Measurements from ENCODE around the gene TCFL5.

The TCFL5 gene

GRCh38 chr20:62834967-62835730, 26.5 kb downstream of the TCFL5 start:
- no peak for DNase-seq (ENCODE audit: low spot score)

GRCh38 chr20:62832951-62833391, 28.7 kb downstream of the TCFL5 start:
- DNase-seq (ENCODE audit: low spot score), result no peak

GRCh38 chr20:62832212-62832922, 29.3 kb downstream of the TCFL5 start:
- DNase-seq (ENCODE audit: low spot score), result no peak

DNA sequence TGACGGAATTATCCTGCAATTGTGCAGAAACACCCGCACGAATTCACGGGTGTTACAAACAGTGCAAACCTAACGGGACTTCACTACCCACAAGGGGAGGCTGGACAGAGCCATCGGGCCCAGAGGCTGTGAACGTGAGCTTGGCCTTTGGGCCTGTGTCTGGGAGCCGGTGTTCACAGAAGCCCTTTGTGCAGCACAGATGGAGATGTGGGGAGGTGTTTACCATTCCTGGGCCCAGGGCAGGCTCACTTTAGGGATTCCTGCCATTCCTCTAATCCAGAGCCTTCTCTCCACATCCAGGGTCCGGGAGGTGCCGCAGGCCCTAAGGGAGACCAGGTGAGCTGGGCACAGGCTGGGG, 29.8 kb downstream of the TCFL5 start:
- no peak for DNase-seq (ENCODE audit: low spot score)

DNA sequence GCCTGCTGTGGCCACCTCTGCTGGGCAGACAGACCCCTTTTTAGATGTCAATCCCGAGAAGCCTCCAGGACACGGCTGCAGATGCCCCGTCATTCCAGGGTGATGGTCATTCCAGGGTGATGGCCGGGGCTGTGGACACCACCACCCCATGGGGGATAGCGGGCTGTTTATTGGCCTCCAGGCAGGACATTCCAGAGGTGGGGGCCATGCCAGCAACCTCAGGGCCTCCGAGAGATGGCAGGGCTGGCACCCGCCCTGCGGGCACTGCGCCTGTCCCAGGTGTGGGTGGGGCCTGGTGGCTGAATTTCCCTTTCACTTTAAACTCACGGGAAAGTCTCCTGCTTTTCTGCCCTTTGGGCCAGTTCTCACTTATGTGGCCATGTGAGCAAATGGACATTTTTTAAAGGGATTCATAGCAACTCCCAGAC, 30.2 kb downstream of the TCFL5 start:
- no peak for DNase-seq (ENCODE audit: low spot score)

DNA sequence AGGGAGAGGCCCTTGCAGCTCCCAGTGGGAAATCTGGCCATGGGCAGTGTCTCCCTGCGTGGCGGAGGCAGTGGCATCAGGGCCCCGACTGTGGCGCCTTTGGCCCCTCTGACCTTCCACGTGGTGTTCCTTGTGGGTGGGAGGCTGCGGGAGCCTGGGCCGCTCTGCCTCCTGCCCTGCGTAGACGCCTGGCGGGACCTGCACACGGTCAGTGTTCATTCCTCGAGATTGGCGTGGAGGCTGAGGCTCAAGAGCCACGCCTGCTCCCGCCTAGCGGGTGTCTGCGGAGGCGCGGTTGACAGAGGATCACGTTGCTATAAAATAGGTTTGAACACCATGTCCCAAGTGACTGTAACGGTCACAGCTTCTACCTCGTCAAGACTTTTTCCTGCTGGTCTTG, 30.8 kb downstream of the TCFL5 start:
- DNase-seq (ENCODE audit: low spot score), result no peak

GRCh38 chr20:62830251-62830650, 31.4 kb downstream of the TCFL5 start:
- no peak for DNase-seq (ENCODE audit: low spot score)

- DNase-seq (ENCODE audit: low spot score), result no peak
Observed at GRCh38 chr20:62829231-62830230, 32.1 kb downstream of the TCFL5 start.

GRCh38 chr20:62828511-62829230, 33.0 kb downstream of the TCFL5 start:
- DNase-seq (ENCODE audit: low spot score), result no peak

GRCh38 chr20:62828051-62828450, 33.6 kb downstream of the TCFL5 start:
- DNase-seq (ENCODE audit: low spot score), result no peak

DNA sequence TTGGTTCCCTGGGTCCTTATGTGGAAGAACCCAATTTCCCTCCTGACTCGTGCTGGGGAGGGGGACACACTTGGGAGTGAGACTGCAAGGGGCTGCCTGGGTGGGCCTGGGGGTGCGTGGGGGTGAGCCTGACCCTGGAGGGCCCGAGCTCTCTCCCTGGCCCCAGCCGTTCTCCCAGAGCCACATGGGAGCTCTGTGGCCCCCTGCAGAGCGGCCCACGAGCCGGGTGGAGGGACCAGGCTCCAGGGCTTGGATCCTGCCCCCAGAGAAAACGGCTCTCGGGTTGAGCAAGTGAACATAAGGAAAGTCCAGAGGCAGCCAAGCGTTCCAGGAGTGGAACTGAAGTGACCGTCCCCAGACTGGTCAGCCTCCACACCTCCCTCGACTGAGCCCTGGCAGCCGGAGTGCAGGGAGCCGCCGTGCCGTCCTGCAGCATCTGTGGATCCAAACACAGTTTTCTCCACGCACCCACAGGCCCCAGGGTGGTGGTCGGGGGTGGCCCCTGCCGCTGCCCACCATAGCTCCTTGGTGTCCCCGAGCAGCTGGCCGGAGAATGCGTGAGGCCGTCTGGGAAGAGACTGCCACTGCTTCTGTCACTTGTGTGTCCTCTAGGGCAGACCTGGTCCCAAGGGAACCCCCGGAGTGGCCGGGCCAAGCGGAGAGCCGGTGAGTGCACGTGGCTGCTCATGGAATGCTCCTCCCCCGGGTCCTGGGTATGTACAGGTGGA, 34.1 kb downstream of the TCFL5 start:
- DNase-seq (ENCODE audit: low spot score), result no peak

- no peak for DNase-seq (ENCODE audit: low spot score)
Observed at GRCh38 chr20:62826646-62827310, 34.8 kb downstream of the TCFL5 start.

DNA sequence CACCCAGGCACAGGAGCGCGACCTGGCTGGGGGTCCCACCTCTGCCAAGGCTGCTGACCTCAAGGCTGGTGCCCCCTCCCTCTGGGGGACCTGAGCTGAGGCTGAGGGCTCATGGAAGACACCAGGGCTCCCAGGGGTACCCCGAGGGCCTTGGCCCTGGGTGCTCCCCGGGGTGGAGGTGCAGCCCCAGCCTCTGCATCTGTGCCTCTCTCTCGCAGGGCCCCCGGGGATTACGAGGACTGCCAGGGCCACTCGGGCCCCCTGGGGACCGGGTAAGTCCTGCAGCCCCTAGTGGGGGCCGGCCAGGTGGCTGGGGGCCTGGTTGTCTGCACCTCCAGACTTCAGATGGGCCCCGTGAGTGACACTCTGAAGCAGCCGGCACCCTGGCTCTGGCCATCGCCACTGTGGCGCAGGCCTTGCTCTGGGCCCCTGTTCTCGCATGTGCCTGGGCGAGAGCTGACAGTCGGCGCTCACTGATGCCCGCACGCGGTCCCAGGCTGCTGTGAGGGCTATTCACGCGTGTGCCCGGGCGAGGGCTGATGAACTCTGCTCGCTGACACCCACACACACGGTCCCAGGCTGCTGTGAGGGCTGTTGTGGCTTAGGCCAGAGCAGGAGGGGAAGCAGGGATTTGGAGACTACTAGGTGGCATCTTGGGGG, 35.5 kb downstream of the TCFL5 start:
- DNase-seq (ENCODE audit: low spot score), result no peak

DNA sequence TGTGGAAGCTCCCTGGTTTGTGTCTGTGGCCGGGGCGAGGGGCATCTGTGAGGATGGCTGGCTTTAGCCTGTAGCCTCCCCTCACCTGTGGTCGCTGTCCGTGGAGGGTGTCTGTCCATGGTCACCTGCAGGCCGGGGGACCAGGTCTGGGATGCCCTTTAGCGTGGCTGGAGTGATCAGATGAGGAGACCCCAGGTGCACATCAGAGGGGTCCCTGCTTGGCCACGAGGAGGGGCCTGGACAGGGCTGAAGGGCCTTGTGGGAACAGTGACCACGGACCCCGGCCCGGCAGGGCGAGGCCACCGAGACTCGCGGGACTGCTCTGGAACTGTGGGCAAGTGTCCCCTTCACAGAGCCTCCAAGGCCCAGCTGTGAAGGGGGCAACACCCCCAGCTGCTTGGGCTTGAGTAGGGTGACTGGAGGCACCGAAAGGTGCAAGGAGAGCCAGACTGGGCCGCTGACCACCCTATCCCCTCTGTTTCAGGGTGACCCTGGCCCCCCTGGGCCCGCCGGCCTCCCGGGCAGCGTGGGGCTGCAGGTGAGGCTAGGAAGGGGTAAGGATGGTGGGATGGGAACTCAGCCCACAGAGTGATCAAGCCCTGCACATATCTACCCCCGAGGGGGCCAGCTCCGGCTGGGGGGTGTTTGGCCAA, 36.2 kb downstream of the TCFL5 start:
- DNase-seq (ENCODE audit: low spot score), result no peak

- DNase-seq (ENCODE audit: low spot score), result peak; percentile 79
Observed at GRCh38 chr20:62824476-62825332, 36.9 kb downstream of the TCFL5 start.

- no peak for DNase-seq (ENCODE audit: low spot score)
Observed at GRCh38 chr20:62823688-62824475, 37.7 kb downstream of the TCFL5 start.
